GM19240 (cell line): ENCODE data around the gene RAI1.

Experiments used
- DNase-seq: peaks from one replicate; pipeline ENCODE4 v3.0.0; 2011; ENCODE audit warnings: low spot score; ENCODE audit not compliant: insufficient read length

RAI1 gene

GRCh38 chr17:17714879-17715278 lies 33.6 kb downstream of the RAI1 start:
- DNase-seq = no peak

- DNase-seq = no peak
Observed at GRCh38 chr17:17716837-17717523, 35.7 kb downstream of the RAI1 start.

- DNase-seq = no peak
Observed at GRCh38 chr17:17718251-17718650, 37.0 kb downstream of the RAI1 start.

GRCh38 chr17:17719199-17719940 lies 38.1 kb downstream of the RAI1 start:
- no peak for DNase-seq

- no peak for DNase-seq
Observed at GRCh38 chr17:17719966-17720543, 38.8 kb downstream of the RAI1 start.

GRCh38 chr17:17721140-17721668 lies 39.9 kb downstream of the RAI1 start:
- DNase-seq = no peak

GRCh38 chr17:17722081-17722905 lies 41.0 kb downstream of the RAI1 start:
- DNase-seq = no peak

- no peak for DNase-seq
Observed at GRCh38 chr17:17722906-17723353, 41.7 kb downstream of the RAI1 start.

GRCh38 chr17:17723354-17724261 lies 42.4 kb downstream of the RAI1 start:
- peak; percentile 42 for DNase-seq

GRCh38 chr17:17724307-17725010 lies 43.2 kb downstream of the RAI1 start:
- DNase-seq = peak; percentile 51

- DNase-seq = no peak
Observed at GRCh38 chr17:17725011-17725751, 43.9 kb downstream of the RAI1 start.

GRCh38 chr17:17725752-17726457 lies 44.6 kb downstream of the RAI1 start:
- DNase-seq = no peak

GRCh38 chr17:17726458-17727060 lies 45.3 kb downstream of the RAI1 start:
- no peak for DNase-seq

GRCh38 chr17:17727111-17727659 lies 45.9 kb downstream of the RAI1 start:
- DNase-seq = no peak

- DNase-seq = no peak
Observed at GRCh38 chr17:17728146-17728545, 46.9 kb downstream of the RAI1 start.

- DNase-seq = no peak
Observed at GRCh38 chr17:17728550-17729251, 47.4 kb downstream of the RAI1 start.
